Chondrocyte (in vitro differentiated cells): ENCODE measurements around the gene BNIPL. TPM values are rescaled to one million over a fixed set of nuclear protein-coding genes. Genes with fewer than 3 reads are reported as not detected.

Experiments used
- DNase-seq: peaks from one replicate; pipeline ENCODE4 v3.0.0; 2021; ENCODE audit warnings: mixed read lengths, low spot score
- H3K27ac Mint-ChIP-seq: one replicate; pipeline ENCODE4 v1.8.0; 2021; ENCODE audit warnings: mild to moderate bottlenecking, moderate library complexity, mixed read lengths; ENCODE audit not compliant: unreplicated experiment
- H3K27me3 Mint-ChIP-seq: 2 replicates; pipeline ENCODE4 v1.8.0; 2021; ENCODE audit warnings: low read depth, mixed read lengths
- H3K36me3 Mint-ChIP-seq: 2 replicates; pipeline ENCODE4 v1.8.0; 2021; ENCODE audit warnings: low read depth, mixed read lengths
- H3K4me1 Mint-ChIP-seq: 2 replicates; pipeline ENCODE4 v1.8.0; 2021; ENCODE audit warnings: low read depth, mild to moderate bottlenecking, mixed read lengths
- H3K4me3 Mint-ChIP-seq: one replicate; pipeline ENCODE4 v1.8.0; 2021; ENCODE audit warnings: mild to moderate bottlenecking, moderate library complexity, mixed read lengths; ENCODE audit not compliant: unreplicated experiment
- H3K9me3 Mint-ChIP-seq: 2 replicates; pipeline ENCODE4 v1.8.0; 2021; ENCODE audit warnings: low read depth, mixed read lengths
- total RNA-seq: library from RNA; stranded (reverse); gene quantifications from 3 replicates; pipeline ENCODE4 v1.2.1, GENCODE V29; 2021
- TF ChIP-seq, protein P1 (sequence below): fragments of 200-600 bp; sonication (generic); IDR thresholded peaks from 2 replicates; pipeline ENCODE4 v1.5.0; 2021; ENCODE audit warnings: antibody characterized with exemption, mild to moderate bottlenecking, moderate library complexity

Gene BNIPL
- total RNA-seq, 1 donor from 2014 or later, result 0.62 TPM

DNA sequence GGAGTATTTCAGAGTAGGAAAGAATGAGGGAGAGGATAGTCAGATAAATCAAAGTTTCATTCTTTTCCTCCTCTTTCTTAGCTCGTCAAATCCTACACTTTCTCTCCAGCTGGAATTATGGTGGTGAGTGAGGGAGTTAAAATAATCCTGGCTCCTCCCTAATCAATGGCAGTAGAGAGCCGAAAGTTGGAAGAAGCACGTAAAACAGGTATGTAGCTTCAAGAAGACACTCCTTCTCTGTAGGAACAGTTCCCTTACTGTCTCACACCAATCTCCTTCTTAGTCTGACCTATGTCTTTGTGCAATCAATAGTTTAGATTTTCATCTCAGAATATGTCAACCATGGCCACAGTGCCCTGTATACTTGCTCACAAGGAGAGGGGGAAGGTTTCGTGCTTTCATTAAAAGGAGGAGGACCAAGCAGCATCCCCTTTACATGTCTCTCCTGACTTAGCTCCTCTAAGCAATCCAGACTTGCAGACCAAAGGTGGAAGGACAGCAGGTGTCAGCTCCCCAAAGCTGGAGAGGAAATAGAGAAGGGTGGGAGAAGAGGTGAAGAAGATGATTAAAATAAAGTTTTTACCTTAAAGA lies 30.6 kb upstream of the BNIPL start:
- peak overlapping the region; percentile 96 for H3K4me3 Mint-ChIP-seq
- no peak for DNase-seq
- TF ChIP-seq, protein P1, sequence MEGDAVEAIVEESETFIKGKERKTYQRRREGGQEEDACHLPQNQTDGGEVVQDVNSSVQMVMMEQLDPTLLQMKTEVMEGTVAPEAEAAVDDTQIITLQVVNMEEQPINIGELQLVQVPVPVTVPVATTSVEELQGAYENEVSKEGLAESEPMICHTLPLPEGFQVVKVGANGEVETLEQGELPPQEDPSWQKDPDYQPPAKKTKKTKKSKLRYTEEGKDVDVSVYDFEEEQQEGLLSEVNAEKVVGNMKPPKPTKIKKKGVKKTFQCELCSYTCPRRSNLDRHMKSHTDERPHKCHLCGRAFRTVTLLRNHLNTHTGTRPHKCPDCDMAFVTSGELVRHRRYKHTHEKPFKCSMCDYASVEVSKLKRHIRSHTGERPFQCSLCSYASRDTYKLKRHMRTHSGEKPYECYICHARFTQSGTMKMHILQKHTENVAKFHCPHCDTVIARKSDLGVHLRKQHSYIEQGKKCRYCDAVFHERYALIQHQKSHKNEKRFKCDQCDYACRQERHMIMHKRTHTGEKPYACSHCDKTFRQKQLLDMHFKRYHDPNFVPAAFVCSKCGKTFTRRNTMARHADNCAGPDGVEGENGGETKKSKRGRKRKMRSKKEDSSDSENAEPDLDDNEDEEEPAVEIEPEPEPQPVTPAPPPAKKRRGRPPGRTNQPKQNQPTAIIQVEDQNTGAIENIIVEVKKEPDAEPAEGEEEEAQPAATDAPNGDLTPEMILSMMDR, result no peak
- no peaks in the 10 kb centered on the region for H3K9me3 Mint-ChIP-seq
- H3K4me1 Mint-ChIP-seq, result peaks cover 55% of the 10 kb centered on the region
- H3K36me3 Mint-ChIP-seq, result peaks cover 10% of the 10 kb centered on the region
- peak overlapping the region; percentile 96 for H3K27ac Mint-ChIP-seq
- no peaks in the 10 kb centered on the region for H3K27me3 Mint-ChIP-seq

DNA sequence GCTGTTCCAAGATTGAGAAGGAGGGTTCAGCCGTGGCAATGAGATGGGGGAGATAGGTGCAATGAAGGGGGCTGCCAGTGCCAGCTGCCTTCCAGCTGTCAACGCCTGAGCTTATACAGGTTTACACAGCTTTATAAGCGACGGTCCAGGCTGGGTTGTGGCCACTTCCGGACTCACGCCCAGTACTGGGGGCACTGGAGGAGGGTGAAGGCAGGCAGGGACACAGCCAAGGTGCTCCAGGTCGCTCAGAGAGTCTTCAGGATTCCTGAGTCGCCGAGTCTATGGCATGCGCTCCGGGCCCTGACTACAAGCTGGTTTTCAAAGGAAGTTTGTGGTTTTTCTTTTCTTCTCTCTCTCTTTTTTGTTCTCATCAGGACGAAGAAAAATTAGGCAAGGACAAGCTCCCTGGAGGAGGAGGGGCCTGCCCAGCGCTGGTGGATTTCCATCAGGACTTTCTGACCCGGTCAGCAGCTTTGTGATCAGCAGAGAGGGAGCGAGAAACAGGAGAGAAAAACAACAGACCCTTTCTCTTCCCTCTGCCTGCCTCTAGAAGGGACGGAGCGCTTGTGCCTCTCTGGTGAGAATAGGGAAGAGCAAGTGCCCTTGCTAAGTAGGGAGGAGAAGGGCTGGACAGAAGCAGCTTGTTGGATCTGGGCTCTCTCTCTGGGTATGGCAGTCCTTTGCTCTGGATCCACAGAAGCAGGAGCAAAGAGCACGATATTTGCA lies 29.9 kb upstream of the BNIPL start, which contains the start of gene MINDY1:
TSS of gene MINDY1 (minus strand) at position 576 of the 726 bp plus-strand sequence. CDS start 4,285 bp downstream, outside the sequence.
- H3K4me1 Mint-ChIP-seq, result peaks cover 61% of the 10 kb centered on the region
- H3K27me3 Mint-ChIP-seq, result no peaks in the 10 kb centered on the region
- peak within 1 kb of the TSS; percentile 96 for H3K27ac Mint-ChIP-seq

DNA sequence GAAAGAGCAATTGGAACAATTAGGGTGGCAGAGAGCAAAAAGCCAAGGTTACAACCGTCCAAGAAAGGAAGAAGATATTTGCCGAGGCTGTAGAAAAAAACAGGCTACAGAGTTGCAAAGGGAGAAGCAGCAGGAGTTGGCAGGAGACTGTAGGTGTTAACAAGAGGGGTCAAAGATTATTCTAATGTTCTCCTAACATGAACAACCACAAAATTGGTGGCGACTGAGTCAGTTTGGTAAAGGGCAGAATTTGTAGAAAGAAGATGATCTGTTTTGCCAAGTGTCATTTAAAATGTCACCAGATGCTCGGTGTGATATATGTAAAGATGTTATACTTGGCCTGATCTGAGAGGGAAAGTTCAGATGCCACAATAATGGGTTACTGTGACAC lies 28.5 kb upstream of the BNIPL start:
- no peaks in the 10 kb centered on the region for H3K9me3 Mint-ChIP-seq
- DNase-seq, result no peak
- H3K36me3 Mint-ChIP-seq, result no peaks in the 10 kb centered on the region
- TF ChIP-seq, protein P1, result peak; percentile 10
- no peaks in the 10 kb centered on the region for H3K27me3 Mint-ChIP-seq
- peak overlapping the region; percentile 96 for H3K4me3 Mint-ChIP-seq
- H3K27ac Mint-ChIP-seq, result peak overlapping the region; percentile 96
- peaks cover 65% of the 10 kb centered on the region for H3K4me1 Mint-ChIP-seq

More for the DNA sequence above, 29.9 kb upstream of the BNIPL start, which contains the start of gene MINDY1:
- Mint-ChIP-seq H3K36me3 (peaks cover 8% of the 10 kb centered on the region), H3K4me3 (peak within 1 kb of the TSS; percentile 96), H3K9me3 (no peaks in the 10 kb centered on the region)
- TF ChIP-seq, protein P1, result peak; percentile 74
- no peak for DNase-seq

DNA sequence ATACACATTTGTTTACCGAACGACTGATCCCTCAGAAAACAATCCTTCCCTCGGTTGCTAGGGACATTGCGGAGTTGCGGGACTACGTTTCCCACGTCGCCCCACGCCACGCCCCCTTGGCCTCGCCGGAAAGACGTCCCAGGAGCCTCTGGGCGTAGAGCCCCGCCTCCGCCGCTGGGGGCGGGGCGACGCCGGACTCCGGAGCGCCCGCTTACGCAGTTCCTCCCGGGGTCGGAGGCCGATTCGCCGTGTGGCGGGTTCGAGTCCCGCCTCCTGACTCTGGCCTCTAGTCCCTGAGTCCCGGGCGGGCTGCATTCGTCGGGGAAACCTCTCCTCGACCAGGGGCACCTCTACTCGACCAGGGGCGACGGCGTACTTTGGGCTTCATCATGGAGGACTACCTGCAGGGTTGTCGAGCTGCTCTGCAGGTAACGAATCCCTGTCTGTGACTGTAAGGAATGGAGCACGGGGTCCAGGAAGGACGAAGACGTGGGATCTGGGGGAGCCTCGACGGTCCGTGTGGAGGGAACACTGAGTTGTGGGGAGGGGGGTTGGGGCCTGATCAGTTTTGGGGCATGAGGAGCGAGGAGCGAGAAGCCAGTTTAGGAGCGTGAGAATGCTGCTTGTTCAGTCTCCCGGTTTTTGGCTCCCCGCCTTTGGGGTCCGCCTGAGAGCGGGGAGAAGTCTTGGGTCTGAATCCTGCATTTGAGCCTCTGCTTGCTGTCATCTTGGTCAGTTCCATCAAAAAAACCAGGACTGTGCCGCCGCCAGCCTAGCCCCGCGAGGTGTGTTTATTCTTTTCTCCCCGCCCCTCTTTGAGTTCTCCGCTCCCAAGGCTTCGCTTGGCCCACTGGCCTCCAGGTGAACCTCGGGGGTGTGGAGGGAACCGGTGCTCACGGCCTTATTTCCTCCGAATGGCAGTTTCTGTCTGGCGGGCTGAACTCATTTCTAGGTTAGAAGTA lies 27.9 kb upstream of the BNIPL start, which contains the start of gene PRUNE1:
TSS of gene PRUNE1 (plus strand) at position 206 of the 962 bp plus-strand sequence. CDS start at position 390, 184 bp downstream.
- peak; percentile 97 for DNase-seq
- TF ChIP-seq, protein P1, result no peak
- Mint-ChIP-seq H3K4me3 (peak within 1 kb of the TSS; percentile 96), H3K27me3 (no peaks in the 10 kb centered on the region), H3K36me3 (no peaks in the 10 kb centered on the region), H3K4me1 (peaks cover 68% of the 10 kb centered on the region), H3K27ac (peak within 1 kb of the TSS; percentile 96), H3K9me3 (no peaks in the 10 kb centered on the region)
